ENCODE data around the gene BARX1. TPM values are rescaled to one million over a fixed set of nuclear protein-coding genes. Genes with fewer than 3 reads are reported as not detected.

The BARX1 gene
- total RNA-seq, 1 donor from 2014 or later, result not detected

DNA sequence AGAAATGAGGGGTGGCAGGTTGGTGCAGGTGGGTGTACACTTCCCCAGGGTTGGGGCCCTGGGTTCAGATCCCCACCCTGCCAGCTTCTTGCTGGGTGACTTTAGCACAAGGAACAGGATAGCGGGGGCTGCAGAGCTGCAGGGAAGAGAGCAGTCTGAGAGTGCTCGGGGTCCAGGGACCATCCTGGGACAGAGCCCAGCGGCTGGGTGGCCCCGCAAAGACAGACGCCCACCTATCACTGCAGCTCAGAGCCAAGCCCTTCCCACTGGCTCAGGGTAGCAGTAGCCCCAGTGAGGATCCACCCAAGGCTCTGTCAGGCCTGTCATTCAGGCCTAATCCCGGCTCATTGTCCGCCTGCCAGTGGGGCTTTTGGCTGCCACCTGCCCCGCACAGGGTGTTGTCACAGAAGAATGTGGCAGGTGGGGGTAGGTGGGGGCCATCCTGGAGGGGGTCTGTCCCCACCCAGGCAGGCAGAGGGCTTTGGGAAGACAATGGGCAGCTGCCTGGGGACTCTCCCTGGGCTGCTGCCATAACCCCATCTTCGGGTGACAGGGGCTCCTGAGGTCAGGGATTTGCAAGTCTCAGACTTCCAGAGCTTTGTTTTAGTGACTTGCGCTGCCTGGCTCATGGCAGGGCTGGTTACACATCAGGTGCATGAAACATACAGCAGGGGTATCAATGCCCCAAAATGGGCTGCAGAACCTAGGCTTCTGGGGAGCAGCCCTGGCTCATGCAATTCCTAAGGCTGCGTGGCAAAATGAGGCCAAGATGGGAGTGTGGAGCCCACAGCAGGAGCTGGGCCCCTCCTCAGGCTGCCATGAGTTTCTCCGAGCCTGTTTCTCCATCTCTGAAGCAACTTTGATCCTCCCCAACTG is 52.1 kb downstream of the BARX1 start:
- DNase-seq (ENCODE audit: low spot score) (no peak), ATAC-seq (no peak)

DNA sequence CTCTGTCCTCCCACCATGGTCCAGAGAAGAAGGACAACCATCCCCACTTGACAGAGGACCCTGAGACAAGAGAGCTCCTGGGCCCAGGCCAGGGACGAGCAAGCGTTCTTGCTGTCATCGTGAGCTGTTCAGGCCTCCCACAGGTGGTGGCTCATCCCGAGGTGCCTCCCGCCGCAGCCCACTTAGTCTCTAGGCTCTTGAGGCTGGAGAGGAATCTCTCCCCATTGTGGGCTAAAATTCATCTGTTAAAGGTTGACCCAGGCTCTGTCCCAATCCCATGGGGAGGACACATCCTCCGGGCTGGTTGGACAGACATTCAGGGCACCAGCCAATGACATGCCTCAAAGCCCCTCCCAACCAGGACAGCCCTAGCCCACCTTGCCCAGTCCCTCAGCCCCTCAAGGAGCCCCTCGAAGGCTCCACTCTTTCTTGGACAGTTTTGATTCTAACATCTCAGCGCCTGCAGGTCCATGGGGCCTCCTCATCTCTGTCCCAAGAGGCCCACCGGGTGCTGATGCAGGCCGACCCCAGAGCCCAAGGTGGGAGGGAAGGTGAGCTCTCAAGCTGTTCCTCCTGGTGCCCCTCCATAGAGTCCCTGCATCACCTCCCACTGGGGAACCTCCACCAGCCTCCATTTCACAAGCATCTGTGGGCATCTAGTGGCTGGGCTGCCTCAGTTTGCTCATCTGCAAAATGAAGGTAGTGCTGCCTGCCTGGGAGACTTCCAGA is 52.9 kb downstream of the BARX1 start:
- ATAC-seq, result no peak
- no peak for DNase-seq (ENCODE audit: low spot score)

Other genes starting within 250 kb of the BARX1 start
- gene PTPDC1, start 129.1 kb upstream of the BARX1 start, total RNA-seq, result 1.1 TPM

All from left lobe of liver (tissue), 2 donors.